NCI-H1092 (cell line): ENCODE results near the gene LRRFIP1.

Experiments used
- DNase-seq: peaks from one replicate; lab custom pipeline; 2025; lab: John Stamatoyannopoulos, UW

The LRRFIP1 gene

GRCh38 chr2:237723602-237724001 lies 96.2 kb downstream of the LRRFIP1 start:
- DNase-seq = peak; percentile 6

- peak; percentile 55 for DNase-seq
Observed at GRCh38 chr2:237724811-237725478, 97.6 kb downstream of the LRRFIP1 start.

GRCh38 chr2:237725661-237726060 lies 98.3 kb downstream of the LRRFIP1 start:
- DNase-seq = no peak

- DNase-seq = peak; percentile 87
Observed at GRCh38 chr2:237726401-237726830, 99.0 kb downstream of the LRRFIP1 start.

GRCh38 chr2:237727363-237727762 lies 100.0 kb downstream of the LRRFIP1 start:
- no peak for DNase-seq

GRCh38 chr2:237729681-237730475 lies 102.5 kb downstream of the LRRFIP1 start:
- DNase-seq = no peak

GRCh38 chr2:237731663-237732062 lies 104.3 kb downstream of the LRRFIP1 start:
- DNase-seq = no peak

- no peak for DNase-seq
Observed at GRCh38 chr2:237732070-237732469, 104.7 kb downstream of the LRRFIP1 start.

- DNase-seq = no peak
Observed at GRCh38 chr2:237732790-237733381, 105.5 kb downstream of the LRRFIP1 start.

- peak; percentile 84 for DNase-seq
Observed at GRCh38 chr2:237733677-237734300, 106.4 kb downstream of the LRRFIP1 start.

GRCh38 chr2:237734905-237735623 lies 107.7 kb downstream of the LRRFIP1 start:
- DNase-seq = no peak

- no peak for DNase-seq
Observed at GRCh38 chr2:237735798-237736197, 108.4 kb downstream of the LRRFIP1 start.

GRCh38 chr2:237736783-237737182 lies 109.4 kb downstream of the LRRFIP1 start:
- no peak for DNase-seq

GRCh38 chr2:237737196-237737865 lies 109.9 kb downstream of the LRRFIP1 start:
- DNase-seq = no peak

GRCh38 chr2:237738255-237738654 lies 110.9 kb downstream of the LRRFIP1 start:
- no peak for DNase-seq

- no peak for DNase-seq
Observed at GRCh38 chr2:237739101-237739500, 111.7 kb downstream of the LRRFIP1 start.

GRCh38 chr2:237742191-237742590 lies 114.8 kb downstream of the LRRFIP1 start:
- no peak for DNase-seq

- no peak for DNase-seq
Observed at GRCh38 chr2:237742614-237743013, 115.2 kb downstream of the LRRFIP1 start.

- no peak for DNase-seq
Observed at GRCh38 chr2:237743024-237743423, 115.6 kb downstream of the LRRFIP1 start.

- DNase-seq = no peak
Observed at GRCh38 chr2:237743561-237744269, 116.3 kb downstream of the LRRFIP1 start.

- DNase-seq = no peak
Observed at GRCh38 chr2:237744270-237744612, 116.9 kb downstream of the LRRFIP1 start.
